HG03159 (cell line): ENCODE data around the gene ALS2CL.
"Not testable (repeated sequence)": the region's sequence is repeated elsewhere in the genome, so short reads cannot be mapped to it uniquely, and the experiment has no call there.

Experiments
- ATAC-seq: cut with Tn5 transposase; IDR thresholded peaks from one replicate; pipeline ENCODE4 v1.9.1; 2021; ENCODE audit warnings: mild to moderate bottlenecking, moderate library complexity; ENCODE audit not compliant: unreplicated experiment

The ALS2CL gene

DNA sequence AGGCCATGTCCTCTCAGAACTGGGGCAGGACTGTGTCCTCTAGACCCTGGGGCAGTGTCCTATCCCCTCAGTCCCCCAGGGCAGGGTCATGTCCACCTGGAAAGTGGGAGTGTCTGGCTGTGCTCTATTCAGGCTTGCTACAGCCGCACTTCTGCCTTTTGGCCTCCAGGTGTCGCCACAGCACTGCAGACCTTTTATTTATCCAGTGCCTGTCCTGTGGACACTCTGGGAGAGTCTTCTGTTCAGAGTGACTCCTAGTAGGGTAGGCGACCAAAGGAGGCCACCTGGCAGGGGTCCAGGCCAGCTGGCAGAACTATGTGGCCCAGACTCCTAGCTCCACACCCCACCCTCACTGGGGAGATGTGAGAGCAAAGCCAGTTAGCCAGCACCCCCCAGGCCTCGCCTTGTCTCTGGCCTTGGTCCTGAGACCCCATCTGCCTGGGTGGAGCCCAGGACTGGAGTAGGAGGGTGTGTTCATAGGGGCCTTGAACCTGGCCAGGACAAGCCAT lies 11.6 kb upstream of the ALS2CL start:
- peak; percentile 57 for ATAC-seq

DNA sequence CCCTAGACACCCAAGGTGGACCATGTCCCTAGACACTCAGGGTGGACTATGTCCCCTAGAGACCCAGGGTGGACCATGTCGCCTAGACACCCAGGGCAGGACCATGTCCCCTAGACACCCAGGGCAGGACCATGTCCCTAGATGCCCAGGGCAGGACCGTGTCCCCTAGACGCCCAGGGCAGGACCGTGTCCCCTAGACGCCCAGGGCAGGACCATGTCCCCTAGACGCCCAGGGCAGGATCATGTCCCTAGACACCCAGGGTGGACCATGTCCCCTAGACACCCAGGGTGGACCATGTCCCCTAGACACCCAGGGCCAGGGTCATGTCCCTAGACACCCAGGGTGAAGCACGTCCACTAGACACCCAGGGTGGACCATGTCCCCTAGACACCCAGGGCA lies 10.9 kb upstream of the ALS2CL start:
- ATAC-seq: not testable (repeated sequence)

DNA sequence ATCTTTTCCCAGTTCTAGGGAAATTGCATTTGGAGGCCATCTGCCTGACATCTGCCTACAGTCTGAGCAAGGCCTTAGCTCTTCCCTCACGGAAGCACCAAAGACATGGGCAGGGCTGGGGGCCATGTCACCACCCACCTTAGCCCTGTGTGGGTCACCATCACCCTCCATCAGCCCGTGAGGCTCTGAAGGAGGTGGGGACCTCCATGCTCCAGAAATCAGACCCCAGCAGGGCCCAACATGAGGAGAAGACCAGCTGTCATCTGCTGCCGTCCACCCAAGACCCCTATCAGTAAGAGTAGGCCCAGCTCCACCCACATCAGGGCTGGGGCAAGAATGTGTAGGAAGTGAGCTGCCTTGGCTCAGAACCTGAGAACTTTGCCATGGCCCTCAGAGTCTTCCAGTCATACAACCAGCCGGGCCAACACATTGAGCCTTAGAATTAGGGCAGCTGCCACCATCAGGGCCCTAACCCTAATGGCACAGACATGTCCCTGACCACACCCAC lies 9.6 kb upstream of the ALS2CL start:
- no peak for ATAC-seq

DNA sequence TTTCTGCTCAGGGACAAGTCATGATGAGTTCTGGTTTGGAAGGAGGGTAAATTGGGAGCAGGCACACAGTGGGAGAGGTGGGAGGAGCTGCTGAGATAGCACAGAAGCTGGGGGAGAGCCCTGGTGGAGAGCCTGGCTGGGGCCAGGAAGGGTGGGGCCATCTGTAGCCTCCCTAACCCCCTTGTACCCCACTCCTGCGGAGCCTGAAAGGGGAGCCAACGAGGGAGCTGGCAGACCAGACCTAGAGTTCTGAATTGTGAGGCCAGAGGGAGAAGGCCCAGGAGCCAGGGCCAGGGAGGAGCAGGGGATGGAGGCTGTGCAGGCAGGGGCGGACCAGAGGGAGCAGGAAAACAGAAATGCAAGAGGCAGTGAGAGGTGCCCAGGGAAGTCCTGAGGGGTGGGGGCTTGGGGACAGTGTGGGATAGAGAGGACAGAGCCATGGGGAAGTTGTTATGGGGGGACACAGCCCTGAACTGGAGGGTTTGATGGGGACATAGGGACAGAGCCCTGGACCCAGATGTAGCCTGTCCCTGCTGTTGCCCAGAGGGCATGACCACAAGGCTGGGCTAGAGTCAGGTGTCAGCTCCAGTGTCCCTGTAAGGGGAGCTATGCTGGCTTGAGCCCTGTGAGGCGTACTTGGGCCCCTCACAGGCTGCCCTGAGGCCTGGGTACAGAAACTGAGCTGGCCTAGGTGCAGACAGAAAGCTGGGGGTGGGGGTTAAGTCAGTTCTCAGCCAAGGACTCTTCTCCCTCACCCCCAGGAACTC lies 8.9 kb upstream of the ALS2CL start:
- no peak for ATAC-seq

DNA sequence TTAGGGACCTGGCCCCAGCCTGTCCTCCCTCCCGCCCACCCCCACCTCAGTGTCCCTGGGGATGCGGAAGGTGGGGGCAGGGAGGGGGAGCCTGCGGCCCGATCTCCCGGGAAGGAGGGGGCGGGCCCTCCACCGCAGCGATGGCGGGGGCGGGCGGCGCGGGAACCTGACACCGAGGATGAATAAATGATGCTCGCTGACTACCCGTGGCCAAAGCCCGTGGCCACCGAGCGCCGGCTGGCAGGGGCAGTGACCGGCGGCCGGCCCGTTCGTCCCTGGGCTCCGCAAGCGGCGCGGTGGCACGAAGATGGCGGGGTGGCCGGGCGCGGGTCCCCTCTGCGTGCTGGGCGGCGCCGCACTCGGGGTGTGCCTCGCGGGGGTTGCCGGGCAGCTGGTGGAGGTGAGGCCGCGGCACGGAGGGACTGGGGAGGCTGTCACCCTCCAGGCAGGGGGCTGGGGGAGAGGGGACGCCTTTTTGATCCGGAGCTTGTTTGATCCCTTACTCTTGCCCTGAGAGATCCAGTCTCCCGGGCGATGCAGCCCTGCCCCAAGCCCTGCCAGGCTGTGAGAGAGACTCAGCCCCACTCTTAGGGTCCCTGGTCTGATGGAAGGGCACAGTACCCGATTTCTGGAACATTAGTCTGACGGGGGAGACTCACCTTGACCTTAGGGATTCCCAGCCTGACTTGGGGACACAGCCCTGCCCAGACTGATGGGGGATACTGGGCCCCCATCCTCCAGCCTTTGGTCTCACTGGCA lies 7.9 kb upstream of the ALS2CL start, which contains the start of gene TMIE:
Gene TMIE (plus strand): TSS at position 212 of the 759 bp plus-strand sequence. CDS start 96 bp downstream, at position 308.
- no peak for ATAC-seq

DNA sequence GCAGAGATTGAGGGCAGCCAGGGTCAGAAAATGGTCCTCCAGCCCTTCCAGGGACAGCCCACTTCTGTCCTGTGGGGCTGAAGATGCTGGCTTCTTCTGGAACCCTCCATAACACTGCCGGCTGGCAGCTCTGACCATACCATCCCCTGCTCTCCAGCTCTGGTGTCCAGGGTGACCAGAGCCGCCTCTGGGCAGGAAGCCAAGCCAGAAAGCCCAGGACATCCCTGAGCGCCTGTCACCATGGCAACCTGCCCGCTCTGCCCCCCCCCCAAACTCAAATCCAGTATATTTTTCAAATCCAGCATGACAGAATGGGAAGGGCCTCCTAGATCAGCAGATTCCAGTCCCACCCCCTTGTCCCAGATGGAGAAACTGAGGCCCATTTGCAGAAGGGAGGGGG lies 7.3 kb upstream of the ALS2CL start:
- ATAC-seq: no peak

DNA sequence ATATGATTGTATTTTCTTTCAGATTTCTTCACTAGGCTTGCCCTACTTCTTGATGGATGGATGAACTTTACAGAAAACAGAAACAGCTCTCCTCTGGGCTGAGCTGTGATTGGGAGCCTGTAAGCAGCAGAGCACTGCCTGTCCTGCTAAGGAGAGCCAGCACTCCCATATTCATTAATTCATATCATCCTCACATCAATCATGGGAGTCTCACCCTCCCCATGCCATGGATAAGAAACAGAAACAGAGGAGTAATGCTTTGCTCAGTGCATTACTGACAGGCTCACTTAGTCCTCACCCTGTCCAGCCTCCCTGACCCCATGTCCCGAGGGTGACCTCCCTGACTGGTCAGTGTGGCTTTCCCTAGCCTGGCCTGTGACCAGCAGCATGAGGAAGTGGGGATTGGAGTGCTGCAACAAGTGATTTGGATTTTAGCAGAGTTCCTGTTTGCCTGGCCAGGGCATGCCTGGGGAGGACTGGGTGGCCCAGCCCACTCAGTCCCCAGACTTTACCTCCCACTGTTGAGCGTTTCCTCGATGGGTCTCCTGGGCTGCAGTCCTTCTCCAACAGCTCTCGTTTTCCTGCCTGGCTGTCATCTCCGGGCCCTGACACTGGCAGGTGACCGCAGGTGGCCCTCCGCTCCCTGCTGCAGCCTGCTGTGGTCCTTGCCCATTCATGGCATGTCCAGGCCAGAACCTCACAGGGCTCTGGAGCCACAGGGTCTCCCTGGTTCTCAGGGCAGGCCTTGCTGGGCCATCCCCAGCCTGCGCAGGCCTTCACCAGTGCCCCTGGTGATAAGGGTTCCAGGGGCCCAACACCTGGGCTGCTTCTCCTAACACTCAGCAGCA lies 6.4 kb upstream of the ALS2CL start:
- ATAC-seq: no peak

DNA sequence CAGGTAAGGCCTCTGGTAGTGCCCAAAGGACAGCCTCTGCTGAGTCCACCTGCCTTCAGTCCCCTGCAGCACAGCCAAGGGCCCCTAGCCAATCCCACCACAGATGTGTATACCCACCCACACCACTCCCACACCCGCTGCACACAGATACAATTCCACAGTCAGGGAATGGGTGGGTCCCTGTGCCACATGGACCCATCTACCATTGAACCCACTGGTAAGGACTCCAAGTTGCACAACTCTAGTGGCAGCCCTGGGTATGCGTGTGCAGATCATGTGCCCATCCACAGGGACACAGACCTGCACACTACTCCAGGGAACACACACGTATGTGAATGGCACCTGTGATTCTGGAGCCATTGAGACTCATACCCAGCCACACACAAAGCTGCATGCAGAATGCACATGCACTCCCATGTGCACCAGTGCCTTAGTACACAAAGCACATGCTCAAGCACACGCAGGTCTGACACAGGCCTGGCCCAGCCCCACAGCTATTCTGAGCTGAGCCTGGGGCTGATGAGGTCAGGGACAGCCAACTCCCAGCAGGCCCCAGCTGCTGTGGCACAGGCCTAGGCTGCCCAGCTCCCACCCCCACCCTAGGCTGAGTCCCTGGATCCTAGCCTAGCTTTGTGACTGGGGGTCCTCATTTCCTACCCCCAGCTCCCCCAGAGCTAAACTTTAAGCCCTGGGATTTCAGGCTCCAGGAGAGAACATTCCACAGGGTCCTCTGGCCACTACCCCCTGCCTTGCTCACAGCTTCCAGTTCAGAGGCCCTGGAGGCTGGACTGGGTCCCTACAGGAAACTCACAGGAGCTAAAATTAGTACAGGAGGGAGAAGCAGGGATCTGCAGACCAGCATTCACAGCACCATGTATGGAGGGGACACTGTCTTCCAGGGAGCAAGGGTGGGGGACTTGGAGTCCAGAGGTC lies 2.7 kb upstream of the ALS2CL start:
- ATAC-seq: no peak

DNA sequence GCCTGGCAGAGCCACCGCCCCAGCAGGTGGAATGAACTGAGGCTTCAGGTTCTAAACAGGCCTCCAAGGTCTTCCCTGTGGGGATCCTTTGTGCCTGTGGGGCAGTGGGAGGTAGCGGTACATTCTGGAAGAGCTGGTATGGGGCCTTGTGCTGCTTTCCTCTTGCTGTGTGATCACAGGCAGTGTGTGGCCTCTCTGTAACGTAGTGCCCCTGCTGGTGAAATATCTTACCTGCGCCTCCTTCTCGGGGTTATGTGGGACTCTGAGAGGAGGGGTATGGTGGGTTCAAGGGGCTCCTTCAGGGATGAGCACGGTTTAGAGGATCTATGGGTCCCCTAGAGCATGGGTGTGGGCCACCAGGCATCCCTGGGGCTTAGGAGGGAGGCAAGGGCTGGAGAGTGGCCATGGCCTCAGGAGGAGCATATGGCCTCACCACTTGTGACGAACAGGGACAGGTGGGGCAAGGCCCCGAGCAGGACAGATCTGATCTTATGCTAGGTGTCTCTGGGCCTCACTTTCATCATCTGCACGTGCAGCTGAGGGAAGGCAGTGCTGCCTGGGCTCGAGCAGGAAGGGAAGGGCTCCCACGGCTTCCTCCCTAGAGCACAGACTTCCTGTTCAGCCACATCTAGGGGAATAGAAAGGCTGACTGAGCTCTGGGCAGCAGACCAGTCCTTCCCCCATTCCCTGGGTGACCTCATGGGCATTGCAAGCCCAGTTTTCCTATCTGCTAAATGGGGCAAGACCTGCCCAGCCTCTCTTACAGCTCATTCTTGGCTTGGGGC lies 1.9 kb upstream of the ALS2CL start:
- no peak for ATAC-seq

DNA sequence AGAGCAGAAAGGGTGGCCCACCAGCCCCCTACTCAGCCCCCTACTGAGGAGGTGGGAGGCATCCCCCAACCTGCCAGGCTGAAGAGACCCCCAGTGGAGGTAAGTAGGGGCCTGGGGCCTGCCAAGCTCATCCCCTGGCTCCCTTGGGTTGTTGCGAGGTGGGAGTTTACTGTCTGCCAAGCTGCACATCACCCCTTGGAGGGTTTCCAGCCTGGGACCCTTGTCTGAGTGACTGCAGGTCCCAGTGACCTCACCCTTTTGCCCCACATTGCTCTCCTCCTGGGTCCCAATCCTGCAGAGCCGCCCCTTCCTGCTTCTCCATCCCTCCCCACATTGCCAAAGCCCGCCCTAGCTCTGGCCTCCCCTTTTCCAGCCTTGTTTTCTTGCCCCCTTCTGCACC lies 1.0 kb upstream of the ALS2CL start:
- ATAC-seq: no peak

DNA sequence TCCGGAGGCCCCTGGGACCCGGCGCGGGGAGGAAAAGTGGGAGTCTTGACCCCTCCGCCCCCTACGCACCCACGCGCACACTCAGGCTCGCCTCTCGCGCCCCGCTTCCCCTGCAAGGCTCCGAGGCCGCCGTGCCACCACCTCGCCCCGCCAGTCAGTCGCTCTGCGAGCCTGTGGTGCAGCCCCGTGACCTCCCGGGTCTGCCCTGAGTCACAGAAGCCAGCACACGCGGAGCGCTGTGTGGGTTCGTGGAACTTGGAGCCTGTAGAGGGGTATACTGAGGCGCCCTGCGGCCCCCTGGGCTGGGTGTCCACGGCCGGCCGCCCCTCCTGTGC lies 380 bp upstream of the ALS2CL start:
- ATAC-seq: no peak

DNA sequence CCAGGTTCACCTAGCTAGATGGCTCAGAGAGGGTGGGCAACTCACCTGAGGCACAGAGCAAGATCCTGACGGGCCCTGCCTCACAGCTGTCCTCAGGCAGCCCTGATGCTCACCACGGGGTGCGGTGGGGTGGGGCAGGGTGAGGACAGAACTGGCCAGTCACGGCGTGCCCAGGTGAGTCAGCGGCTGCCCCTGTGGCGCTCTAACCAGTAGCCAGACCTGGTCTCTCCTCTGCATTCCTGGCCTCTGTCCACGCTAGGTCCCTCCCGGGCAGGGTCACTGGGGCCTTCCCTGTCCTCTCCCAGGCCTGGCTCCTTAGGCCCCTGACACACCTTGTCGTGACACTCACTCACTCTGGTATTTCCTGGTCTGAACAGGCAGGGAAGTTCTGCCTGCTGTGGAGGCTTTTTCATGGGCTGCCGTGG lies 901 bp downstream of the ALS2CL start:
- no peak for ATAC-seq

DNA sequence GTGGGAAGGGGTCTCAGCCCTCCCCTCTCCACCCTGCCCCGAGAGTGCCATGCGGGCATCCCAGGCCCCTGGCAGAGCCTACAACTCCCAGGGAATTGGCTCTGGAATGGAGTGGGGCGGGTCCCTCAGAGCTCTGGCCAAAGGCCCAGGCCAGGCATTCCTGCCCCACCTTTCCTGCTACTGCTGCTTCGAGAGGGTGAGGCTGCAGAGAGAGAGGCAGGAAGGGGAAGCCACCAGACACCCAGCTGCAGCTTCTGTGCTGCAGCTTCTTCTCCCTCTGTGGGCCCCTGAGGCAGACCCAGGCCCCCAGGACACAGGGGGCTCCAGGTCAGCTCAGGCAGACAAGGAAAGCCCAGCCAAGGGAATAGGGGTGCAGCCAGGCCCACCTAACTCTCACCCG lies 2.7 kb downstream of the ALS2CL start:
- no peak for ATAC-seq

DNA sequence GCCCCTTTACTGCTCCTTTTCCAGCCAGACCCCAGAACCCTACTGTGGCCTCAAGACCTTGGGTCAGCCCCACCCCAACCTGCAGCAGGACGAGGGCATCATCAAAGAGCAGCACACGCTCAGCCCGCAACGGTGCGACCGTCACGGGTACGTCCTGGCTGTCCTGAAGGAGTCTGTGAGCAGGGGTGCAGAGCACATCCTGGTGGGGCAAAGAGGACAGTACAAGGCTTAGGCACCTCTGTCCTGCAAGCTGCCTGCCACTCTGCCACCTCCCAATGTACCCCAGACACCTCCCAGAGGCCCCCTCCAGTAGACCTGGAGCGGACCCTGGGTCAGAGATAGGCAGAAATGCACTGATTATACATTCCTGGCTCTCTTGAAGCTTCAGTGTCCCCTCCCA lies 8.0 kb downstream of the ALS2CL start:
- ATAC-seq: no peak

DNA sequence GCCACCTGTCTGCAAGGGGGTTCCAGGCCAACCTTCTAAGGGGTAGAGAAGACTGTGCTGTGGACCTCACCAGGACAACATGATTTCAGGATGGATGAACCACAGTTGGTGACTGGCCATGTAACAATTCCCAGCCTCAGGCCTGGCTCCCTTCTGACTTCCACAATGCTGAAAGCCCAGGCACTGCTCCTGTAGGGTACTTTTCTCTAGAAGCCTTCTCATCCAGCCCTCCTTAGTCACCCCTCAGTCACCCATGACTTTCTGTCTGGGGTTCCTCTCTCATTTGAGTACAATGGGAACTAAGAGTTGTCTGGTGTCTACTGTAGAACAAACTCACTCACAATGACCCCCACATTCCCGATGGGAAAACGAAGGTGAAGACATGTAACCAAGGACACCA lies 8.6 kb downstream of the ALS2CL start:
- ATAC-seq: no peak

DNA sequence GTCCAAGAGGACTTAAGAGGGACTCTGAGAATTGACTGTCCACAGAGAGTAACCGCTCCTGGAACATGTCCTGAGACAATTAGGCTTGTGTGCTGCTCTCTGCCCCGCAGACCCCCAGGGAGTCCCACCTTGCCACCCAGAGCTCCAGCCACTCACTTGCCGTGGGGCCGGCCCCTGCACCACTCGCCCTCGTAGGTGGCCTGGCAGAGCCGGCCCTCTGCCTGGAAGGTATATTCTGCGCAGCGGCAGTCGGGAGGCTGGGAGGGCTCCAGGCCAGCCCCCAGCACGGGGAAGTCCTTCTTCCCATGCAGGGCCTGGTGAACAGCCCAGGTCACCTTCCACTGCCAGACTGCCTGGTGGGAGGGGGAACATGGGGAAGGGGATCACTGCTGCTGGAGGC lies 10.5 kb downstream of the ALS2CL start:
- ATAC-seq: no peak

DNA sequence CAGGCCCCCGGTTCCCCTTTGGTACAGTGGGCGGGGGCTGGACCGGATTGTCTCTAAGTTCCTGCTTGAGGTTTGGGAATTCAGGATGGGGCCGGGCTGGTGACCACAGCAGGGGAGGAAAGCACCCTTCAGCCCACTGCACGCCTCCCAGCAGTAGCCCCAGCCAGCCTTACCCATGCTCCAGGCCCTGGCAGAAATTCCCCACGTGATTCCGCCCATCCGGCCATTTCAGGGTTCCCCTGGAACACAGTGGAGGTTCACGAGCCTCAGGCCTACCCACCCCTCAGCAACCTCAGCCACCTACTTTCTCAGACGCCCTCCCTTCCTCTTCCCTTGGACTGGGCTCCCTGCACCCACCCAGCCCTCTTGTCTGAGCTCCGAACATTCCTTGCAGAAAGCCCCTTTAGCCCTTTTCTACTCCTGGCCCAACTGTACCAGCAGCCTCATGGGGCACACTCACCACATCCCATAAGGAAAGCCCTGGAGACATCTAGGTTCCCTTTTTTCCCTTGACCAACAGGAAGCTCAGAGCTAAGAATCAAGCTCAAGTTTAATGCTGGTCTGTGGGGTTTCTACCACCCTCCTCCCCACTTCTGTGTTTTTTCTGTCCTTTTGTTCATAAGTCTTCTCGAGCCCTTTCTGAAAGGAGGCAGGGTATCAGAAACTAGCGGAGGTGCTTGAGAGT lies 11.5 kb downstream of the ALS2CL start:
- ATAC-seq: no peak

DNA sequence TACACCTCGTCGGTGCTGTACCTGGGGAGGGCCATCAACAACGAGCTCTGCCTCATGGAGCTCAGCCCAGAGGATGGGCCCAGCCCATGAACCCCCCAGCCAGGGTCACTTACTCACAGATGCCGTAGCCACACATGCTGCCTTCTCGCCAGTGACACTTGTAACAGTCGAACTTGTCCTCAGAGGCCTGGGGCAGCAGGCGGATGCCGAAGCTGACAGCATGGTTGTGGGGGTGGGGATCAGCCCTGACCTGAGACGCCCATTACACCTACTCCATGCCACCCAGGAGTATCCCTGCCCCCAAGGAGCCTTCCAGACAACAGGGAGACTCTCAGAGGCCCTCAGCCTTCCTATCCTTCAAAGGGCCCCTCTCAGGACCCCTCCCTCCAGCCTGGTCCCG lies 12.1 kb downstream of the ALS2CL start:
- no peak for ATAC-seq
